ENCODE results near the gene CNPY1.

Gene CNPY1

GRCh38 chr7:155584763-155585531 lies 38.6 kb upstream of the CNPY1 start:
- no peak for DNase-seq (ENCODE audit: low spot score)
- TF ChIP-seq CTCF (IDR thresholded peaks at IDR 0.05; ENCODE audit: extremely low read depth, insufficient read depth, missing control alignments), result no peak
- in situ Hi-C loops (cut with MboI; ENCODE audit: low pct_unique_long_range_greater_than_20kb, low sequenced_read_pairs, unreplicated experiment), result no loop called here

GRCh38 chr7:155584261-155584660 lies 37.9 kb upstream of the CNPY1 start:
- no peak for TF ChIP-seq CTCF (IDR thresholded peaks at IDR 0.05; ENCODE audit: extremely low read depth, insufficient read depth, missing control alignments)
- in situ Hi-C loops (cut with MboI; ENCODE audit: low pct_unique_long_range_greater_than_20kb, low sequenced_read_pairs, unreplicated experiment), result no loop called here
- DNase-seq (ENCODE audit: low spot score), result no peak

- no peak for DNase-seq (ENCODE audit: low spot score)
- in situ Hi-C loops (cut with MboI; ENCODE audit: low pct_unique_long_range_greater_than_20kb, low sequenced_read_pairs, unreplicated experiment), result no loop called here
- TF ChIP-seq CTCF (IDR thresholded peaks at IDR 0.05; ENCODE audit: extremely low read depth, insufficient read depth, missing control alignments), result no peak
Observed at GRCh38 chr7:155583636-155584035, 37.3 kb upstream of the CNPY1 start.

- no peak for TF ChIP-seq CTCF (IDR thresholded peaks at IDR 0.05; ENCODE audit: extremely low read depth, insufficient read depth, missing control alignments)
- in situ Hi-C loops (cut with MboI; ENCODE audit: low pct_unique_long_range_greater_than_20kb, low sequenced_read_pairs, unreplicated experiment), result no loop called here
- DNase-seq (ENCODE audit: low spot score), result no peak
Observed at GRCh38 chr7:155581954-155582353, 35.6 kb upstream of the CNPY1 start.

- in situ Hi-C loops (cut with MboI; ENCODE audit: low pct_unique_long_range_greater_than_20kb, low sequenced_read_pairs, unreplicated experiment), result no loop called here
- TF ChIP-seq CTCF (IDR thresholded peaks at IDR 0.05; ENCODE audit: extremely low read depth, insufficient read depth, missing control alignments), result no peak
- DNase-seq (ENCODE audit: low spot score), result no peak
Observed at GRCh38 chr7:155581107-155581830, 34.9 kb upstream of the CNPY1 start.

- in situ Hi-C loops (cut with MboI; ENCODE audit: low pct_unique_long_range_greater_than_20kb, low sequenced_read_pairs, unreplicated experiment), result no loop called here
- DNase-seq (ENCODE audit: low spot score), result no peak
- no peak for TF ChIP-seq CTCF (IDR thresholded peaks at IDR 0.05; ENCODE audit: extremely low read depth, insufficient read depth, missing control alignments)
Observed at GRCh38 chr7:155580367-155580766, 34.0 kb upstream of the CNPY1 start.

Data from GM13977 (cell line).